ENCODE measurements around the gene OXLD1. TPM values are rescaled to one million over a fixed set of nuclear protein-coding genes. Genes with fewer than 3 reads are reported as not detected.

OXLD1 gene
- total and polyA plus RNA-seq, 3 experiments from 2014 or later = 50.8 to 78.9 (median 55.7) TPM

GRCh38 chr17:81691196-81691595 lies 24.8 kb upstream of the OXLD1 start:
- no peaks in the 10 kb centered on the region for H3K9me3 Mint-ChIP-seq
- DNase-seq = no peak
- POLR2A ChIA-PET = no interaction called here
- no peak overlapping the region for H3K27ac Mint-ChIP-seq
- Histone ChIP-seq H3K36me3 (ENCODE audit: insufficient read depth, low read length) (peaks cover 41% of the 10 kb centered on the region), H3K27ac (ENCODE audit: low read depth, low read length) (no peak overlapping the region), H3K9me3 (ENCODE audit: low read length) (no peaks in the 10 kb centered on the region), H3K4me3 (ENCODE audit: low read length) (no peak overlapping the region), H3K27me3 (ENCODE audit: insufficient read depth, low read length, poor library complexity, severe bottlenecking) (no peaks in the 10 kb centered on the region), H3K4me1 (ENCODE audit: insufficient read depth, low read length) (no peaks in the 10 kb centered on the region)
- H3K27me3 Mint-ChIP-seq = no peaks in the 10 kb centered on the region
- peaks cover 0 to 13% (median 6%) of the 10 kb centered on the region in 3 donors for H3K4me1 Mint-ChIP-seq
- CTCF ChIA-PET = no interaction called here
- H3K4me3 Mint-ChIP-seq = no peak overlapping the region
- H3K36me3 Mint-ChIP-seq = peaks cover 0 to 86% (median 8%) of the 10 kb centered on the region in 3 donors

GRCh38 chr17:81690549-81690948 lies 24.1 kb upstream of the OXLD1 start:
- Mint-ChIP-seq H3K27me3 (no peaks in the 10 kb centered on the region), H3K27ac (no peak overlapping the region), H3K36me3 (peaks cover 0 to 87% (median 10%) of the 10 kb centered on the region in 3 donors), H3K4me1 (peaks cover 3 to 20% (median 8%) of the 10 kb centered on the region in 3 donors), H3K9me3 (no peaks in the 10 kb centered on the region), H3K4me3 (no peak overlapping the region)
- Histone ChIP-seq H3K4me3 (ENCODE audit: low read length) (no peak overlapping the region), H3K27me3 (ENCODE audit: insufficient read depth, low read length, poor library complexity, severe bottlenecking) (no peaks in the 10 kb centered on the region), H3K36me3 (ENCODE audit: insufficient read depth, low read length) (peaks cover 41% of the 10 kb centered on the region), H3K27ac (ENCODE audit: low read depth, low read length) (no peak overlapping the region), H3K9me3 (ENCODE audit: low read length) (no peaks in the 10 kb centered on the region), H3K4me1 (ENCODE audit: insufficient read depth, low read length) (peaks cover 6% of the 10 kb centered on the region)
- DNase-seq = no peak
- ChIA-PET POLR2A (no interaction called here), CTCF (no interaction called here)

GRCh38 chr17:81690066-81690465 lies 23.7 kb upstream of the OXLD1 start:
- no peaks in the 10 kb centered on the region for H3K27me3 Mint-ChIP-seq
- peaks cover 0 to 84% (median 10%) of the 10 kb centered on the region in 3 donors for H3K36me3 Mint-ChIP-seq
- H3K36me3 ChIP-seq (ENCODE audit: insufficient read depth, low read length) = peaks cover 36% of the 10 kb centered on the region
- H3K4me1 Mint-ChIP-seq = peaks cover 8 to 25% (median 13%) of the 10 kb centered on the region in 3 donors
- H3K27ac Mint-ChIP-seq = peak overlapping the region in 1 of 8 donors; percentile 36
- H3K9me3 ChIP-seq (ENCODE audit: low read length) = no peaks in the 10 kb centered on the region
- H3K4me3 ChIP-seq (ENCODE audit: low read length) = no peak overlapping the region
- DNase-seq = no peak
- no peaks in the 10 kb centered on the region for H3K27me3 ChIP-seq (ENCODE audit: insufficient read depth, low read length, poor library complexity, severe bottlenecking)
- H3K4me1 ChIP-seq (ENCODE audit: insufficient read depth, low read length) = peaks cover 11% of the 10 kb centered on the region
- H3K4me3 Mint-ChIP-seq = no peak overlapping the region
- POLR2A ChIA-PET = no interaction called here
- H3K27ac ChIP-seq (ENCODE audit: low read depth, low read length) = no peak overlapping the region
- CTCF ChIA-PET = no interaction called here
- H3K9me3 Mint-ChIP-seq = no peaks in the 10 kb centered on the region

GRCh38 chr17:81688616-81689015 lies 22.2 kb upstream of the OXLD1 start:
- H3K27ac ChIP-seq (ENCODE audit: low read depth, low read length) = no peak overlapping the region

GRCh38 chr17:81687770-81688541 lies 21.6 kb upstream of the OXLD1 start:
- POLR2A ChIA-PET = no interaction called here

More at GRCh38 chr17:81688616-81689015, 22.2 kb upstream of the OXLD1 start:
- Mint-ChIP-seq H3K9me3 (no peaks in the 10 kb centered on the region), H3K36me3 (peaks cover 0 to 80% (median 10%) of the 10 kb centered on the region in 3 donors), H3K27me3 (peaks cover 0 to 2% of the 10 kb centered on the region in 2 donors), H3K4me3 (no peak overlapping the region), H3K4me1 (peaks cover 19 to 35% (median 21%) of the 10 kb centered on the region in 3 donors), H3K27ac (no peak overlapping the region)
- POLR2A ChIA-PET = no interaction called here
- DNase-seq = no peak
- CTCF ChIA-PET = no interaction called here
- peaks cover 33% of the 10 kb centered on the region for H3K36me3 ChIP-seq (ENCODE audit: insufficient read depth, low read length)
- H3K9me3 ChIP-seq (ENCODE audit: low read length) = no peaks in the 10 kb centered on the region
- H3K27me3 ChIP-seq (ENCODE audit: insufficient read depth, low read length, poor library complexity, severe bottlenecking) = no peaks in the 10 kb centered on the region
- H3K4me1 ChIP-seq (ENCODE audit: insufficient read depth, low read length) = peaks cover 19% of the 10 kb centered on the region
- no peak overlapping the region for H3K4me3 ChIP-seq (ENCODE audit: low read length)

GRCh38 chr17:81686614-81687013 lies 20.2 kb upstream of the OXLD1 start:
- POLR2A ChIA-PET = no interaction called here
- no peak for DNase-seq
- H3K27ac Mint-ChIP-seq = peak overlapping the region in 1 of 8 donors; percentile 37
- no peaks in the 10 kb centered on the region for H3K27me3 ChIP-seq (ENCODE audit: insufficient read depth, low read length, poor library complexity, severe bottlenecking)
- peaks cover 0 to 67% (median 10%) of the 10 kb centered on the region in 3 donors for H3K36me3 Mint-ChIP-seq
- H3K4me3 ChIP-seq (ENCODE audit: low read length) = no peak overlapping the region
- H3K9me3 Mint-ChIP-seq = no peaks in the 10 kb centered on the region
- H3K36me3 ChIP-seq (ENCODE audit: insufficient read depth, low read length) = peaks cover 25% of the 10 kb centered on the region
- no peaks in the 10 kb centered on the region for H3K9me3 ChIP-seq (ENCODE audit: low read length)
- no peak overlapping the region for H3K27ac ChIP-seq (ENCODE audit: low read depth, low read length)
- H3K27me3 Mint-ChIP-seq = peaks cover 0 to 3% of the 10 kb centered on the region in 2 donors
- H3K4me1 Mint-ChIP-seq = peaks cover 28 to 49% (median 28%) of the 10 kb centered on the region in 3 donors
- CTCF ChIA-PET = no interaction called here
- peaks cover 28% of the 10 kb centered on the region for H3K4me1 ChIP-seq (ENCODE audit: insufficient read depth, low read length)
- H3K4me3 Mint-ChIP-seq = no peak overlapping the region

More at GRCh38 chr17:81687770-81688541, 21.6 kb upstream of the OXLD1 start:
- peaks cover 0 to 78% (median 10%) of the 10 kb centered on the region in 3 donors for H3K36me3 Mint-ChIP-seq
- no peaks in the 10 kb centered on the region for H3K9me3 ChIP-seq (ENCODE audit: low read length)
- H3K9me3 Mint-ChIP-seq = no peaks in the 10 kb centered on the region
- peaks cover 33% of the 10 kb centered on the region for H3K36me3 ChIP-seq (ENCODE audit: insufficient read depth, low read length)
- no peak for DNase-seq
- no peak overlapping the region for H3K27ac ChIP-seq (ENCODE audit: low read depth, low read length)
- CTCF ChIA-PET = no interaction called here
- H3K4me3 ChIP-seq (ENCODE audit: low read length) = no peak overlapping the region
- peaks cover 0 to 3% of the 10 kb centered on the region in 2 donors for H3K27me3 Mint-ChIP-seq
- peak overlapping the region in 2 of 7 donors; percentile 28 to 70 for H3K4me3 Mint-ChIP-seq
- no peaks in the 10 kb centered on the region for H3K27me3 ChIP-seq (ENCODE audit: insufficient read depth, low read length, poor library complexity, severe bottlenecking)
- H3K27ac Mint-ChIP-seq = no peak overlapping the region
- peaks cover 20% of the 10 kb centered on the region for H3K4me1 ChIP-seq (ENCODE audit: insufficient read depth, low read length)
- H3K4me1 Mint-ChIP-seq = peaks cover 22 to 39% (median 23%) of the 10 kb centered on the region in 3 donors

GRCh38 chr17:81685108-81685507 lies 18.7 kb upstream of the OXLD1 start:
- H3K27me3 ChIP-seq (ENCODE audit: insufficient read depth, low read length, poor library complexity, severe bottlenecking) = no peaks in the 10 kb centered on the region
- Mint-ChIP-seq H3K4me3 (peak overlapping the region; percentile 80 to 90 (median 83)), H3K4me1 (peaks cover 27 to 49% (median 28%) of the 10 kb centered on the region in 3 donors), H3K36me3 (peaks cover 0 to 61% (median 10%) of the 10 kb centered on the region in 3 donors), H3K27me3 (peaks cover 0 to 3% of the 10 kb centered on the region in 2 donors), H3K9me3 (no peaks in the 10 kb centered on the region), H3K27ac (peak overlapping the region in 6 of 8 donors; percentile 24 to 88 (median 68))
- DNase-seq = no peak
- H3K36me3 ChIP-seq (ENCODE audit: insufficient read depth, low read length) = peaks cover 24% of the 10 kb centered on the region
- H3K4me3 ChIP-seq (ENCODE audit: low read length) = peak overlapping the region; percentile 95
- POLR2A ChIA-PET = interaction anchor here (0.6 to 3.9 kb wide), 3 partner anchors 17 to 26 kb away, joined by 5 to 38 read pairs (median 5); partner anchors contain the start of gene MRPL12
- H3K4me1 ChIP-seq (ENCODE audit: insufficient read depth, low read length) = peaks cover 28% of the 10 kb centered on the region
- no peaks in the 10 kb centered on the region for H3K9me3 ChIP-seq (ENCODE audit: low read length)
- CTCF ChIA-PET = interaction anchor here (2.9 kb wide), 1 partner anchor 18 kb away, joined by 12 read pairs; the partner anchor contains the start of gene MRPL12
- peak overlapping the region; percentile 79 for H3K27ac ChIP-seq (ENCODE audit: low read depth, low read length)

GRCh38 chr17:81684442-81684911 lies 18.1 kb upstream of the OXLD1 start:
- peak overlapping the region; percentile 79 for H3K27ac ChIP-seq (ENCODE audit: low read depth, low read length)
- peaks cover 27 to 49% (median 28%) of the 10 kb centered on the region in 3 donors for H3K4me1 Mint-ChIP-seq
- H3K9me3 Mint-ChIP-seq = no peaks in the 10 kb centered on the region
- peak overlapping the region; percentile 80 to 90 (median 83) for H3K4me3 Mint-ChIP-seq
- peak overlapping the region; percentile 95 for H3K4me3 ChIP-seq (ENCODE audit: low read length)
- H3K27me3 ChIP-seq (ENCODE audit: insufficient read depth, low read length, poor library complexity, severe bottlenecking) = no peaks in the 10 kb centered on the region
- H3K27ac Mint-ChIP-seq = peak overlapping the region; percentile 60 to 90 (median 78)
- H3K9me3 ChIP-seq (ENCODE audit: low read length) = no peaks in the 10 kb centered on the region
- no peak for DNase-seq
- H3K36me3 ChIP-seq (ENCODE audit: insufficient read depth, low read length) = peaks cover 24% of the 10 kb centered on the region
- ChIA-PET CTCF (interaction anchor here (0.7 to 2.9 kb wide), 2 partner anchors 17 to 19 kb away, joined by 3 to 12 read pairs; partner anchors contain the start of gene MRPL12), POLR2A (interaction anchor here (0.6 to 3.9 kb wide), 10 partner anchors 16 to 389 kb away, joined by 3 to 38 read pairs (median 5); partner anchors contain the start of genes MCRIP1, MRPL12, P4HB and SLC25A10)
- H3K27me3 Mint-ChIP-seq = peaks cover 0 to 3% of the 10 kb centered on the region in 2 donors
- H3K4me1 ChIP-seq (ENCODE audit: insufficient read depth, low read length) = peaks cover 28% of the 10 kb centered on the region
- peaks cover 0 to 59% (median 7%) of the 10 kb centered on the region in 3 donors for H3K36me3 Mint-ChIP-seq
